Measurements from ENCODE around the gene RGMA. TPM values are rescaled to one million over a fixed set of nuclear protein-coding genes. Genes with fewer than 3 reads are reported as not detected.

Gene RGMA
- total RNA-seq, 1 experiment from 2014 or later = 5.5 TPM

GRCh38 chr15:93027413-93027812, 61.6 kb downstream of the RGMA start:
- H3K79me2 ChIP-seq (ENCODE audit: insufficient read depth, low read length) = peaks cover 24% of the 10 kb centered on the region
- no peak overlapping the region for H3K27ac ChIP-seq (ENCODE audit: low read depth, low read length)
- ChIA-PET RAD21 (ENCODE audit: low non-redundant PET in 1 of 2, low total read pairs in 2 of 2, uncharacterized antibody in 2 of 2, unreplicated experiment in 2 of 2) (no interaction called here), POLR2A (no interaction called here), CTCF (interaction anchor here (3.4 to 7.3 kb wide), 2 partner anchors 230 to 1092 kb away, joined by 19 to 125 read pairs; no protein-coding TSS in a partner anchor)
- no peak overlapping the region for H3K9ac ChIP-seq (ENCODE audit: low read length)
- no peaks in the 10 kb centered on the region; a peak in 1 of 4 replicates for H3K4me1 ChIP-seq (ENCODE audit: control insufficient read depth in 1 of 2, insufficient read depth in 2 of 2, low read length in 2 of 2)
- ATAC-seq (no peak), DNase-seq (ENCODE audit: low read depth, low spot score) (no peak)
- no peaks in the 10 kb centered on the region for H3K9me2 ChIP-seq (ENCODE audit: insufficient read depth)
- H3K4me3 ChIP-seq (replicated peaks in 1 of 2; ENCODE audit: low read depth in 1 of 2, low read length in 2 of 2) = no peak overlapping the region
- TF ChIP-seq REST (IDR thresholded peaks at IDR 0.05; ENCODE audit: low read depth) = no peak
- no peak for TF ChIP-seq POLR2A (IDR thresholded peaks at IDR 0.05; ENCODE audit: borderline replicate concordance, extremely low read depth, insufficient read depth, insufficient read length)
- no peak for TF ChIP-seq CEBPB (IDR thresholded peaks at IDR 0.05; ENCODE audit: low read depth)
- TF ChIP-seq CBX3 (IDR thresholded peaks at IDR 0.05; ENCODE audit: low read depth) = no peak
- TF ChIP-seq TCF7L2 (IDR thresholded peaks at IDR 0.05; ENCODE audit: borderline replicate concordance, extremely low read depth, insufficient read depth, insufficient read length) = no peak
- no peak for TF ChIP-seq RAD21 (IDR thresholded peaks at IDR 0.05; ENCODE audit: low read depth)
- no peak for TF ChIP-seq CTCF (IDR thresholded peaks at IDR 0.05 in 2 of 3, conservative IDR thresholded peaks at IDR 0.05 in 1 of 3; ENCODE audit: borderline replicate concordance in 1 of 3, insufficient read depth in 1 of 3, low read depth in 2 of 3, low read length in 2 of 3)
- no peak for TF ChIP-seq ATF3 (IDR thresholded peaks at IDR 0.05)
- TF ChIP-seq EZH2 (IDR thresholded peaks at IDR 0.05) = no peak
- TF ChIP-seq YY1 (IDR thresholded peaks at IDR 0.05; ENCODE audit: extremely low read depth, insufficient replicate concordance, low read depth, low read length) = no peak
- no peak for TF ChIP-seq SP1 (IDR thresholded peaks at IDR 0.05; ENCODE audit: low read depth)
- TF ChIP-seq SIN3A (IDR thresholded peaks at IDR 0.05; ENCODE audit: low read depth) = no peak
- no peak for TF ChIP-seq POLR2AphosphoS5 (IDR thresholded peaks at IDR 0.05; ENCODE audit: low read depth, low read length)
- TF ChIP-seq EZH2phosphoT487 (IDR thresholded peaks at IDR 0.05; ENCODE audit: borderline replicate concordance) = no peak
- no TSS peak for BruUV-seq (replicated peaks)
- H3K4me2 ChIP-seq (ENCODE audit: low read length) = no peak overlapping the region
- H3K36me3 ChIP-seq (ENCODE audit: control insufficient read depth in 1 of 2, insufficient read depth in 2 of 2, low read length in 2 of 2) = peaks cover 30 to 31% of the 10 kb centered on the region in 2 experiments
- no peaks in the 10 kb centered on the region; the same call in 1 of the 2 replicates for H4K20me1 ChIP-seq (ENCODE audit: insufficient read depth)
- intact Hi-C loops (cut with micrococcal nuclease) = no loop called here
- H3K27me3 ChIP-seq (ENCODE audit: insufficient read depth, low read length) = no peaks in the 10 kb centered on the region
- no peaks in the 10 kb centered on the region for H3K9me3 ChIP-seq (ENCODE audit: control insufficient read depth in 1 of 2, insufficient read depth in 1 of 2, low read depth in 1 of 2, low read length in 2 of 2)
- H2AFZ ChIP-seq (ENCODE audit: low read depth, low read length, poor library complexity, severe bottlenecking) = no peak overlapping the region
